ENCODE measurements around the gene FAM43B. TPM values are rescaled to one million over a fixed set of nuclear protein-coding genes. Genes with fewer than 3 reads are reported as not detected.

FAM43B gene
- total RNA-seq, 1 experiment from 2014 or later, result 0.73 TPM

DNA sequence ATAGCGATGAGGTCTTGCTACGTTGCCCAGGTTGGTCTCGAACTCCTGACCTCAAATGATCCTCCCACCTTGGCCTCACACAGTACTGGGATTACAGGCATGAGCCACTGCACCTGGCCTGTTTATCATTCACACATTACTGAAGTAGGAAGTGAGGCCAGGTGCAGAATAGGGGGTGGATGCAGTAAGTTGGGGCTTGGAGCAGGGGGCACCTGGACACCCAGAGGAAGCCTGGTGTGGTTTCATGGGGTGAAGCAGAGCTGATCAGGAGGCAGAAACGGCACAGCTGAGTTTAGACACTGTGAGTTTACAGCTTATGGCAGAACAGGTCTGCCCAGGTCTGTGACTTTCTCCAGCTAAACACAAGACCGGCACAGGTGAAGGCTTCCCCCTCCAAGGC, 41.4 kb downstream of the FAM43B start:
- Histone ChIP-seq H3K4me1 (no peaks in the 10 kb centered on the region), H3K27ac (no peak overlapping the region), H3K4me3 (no peak overlapping the region), H3K36me3 (no peaks in the 10 kb centered on the region), H3K9me3 (replicated peaks) (no peaks in the 10 kb centered on the region), H3K27me3 (peaks cover 9% of the 10 kb centered on the region)
- DNase-seq, result no peak

DNA sequence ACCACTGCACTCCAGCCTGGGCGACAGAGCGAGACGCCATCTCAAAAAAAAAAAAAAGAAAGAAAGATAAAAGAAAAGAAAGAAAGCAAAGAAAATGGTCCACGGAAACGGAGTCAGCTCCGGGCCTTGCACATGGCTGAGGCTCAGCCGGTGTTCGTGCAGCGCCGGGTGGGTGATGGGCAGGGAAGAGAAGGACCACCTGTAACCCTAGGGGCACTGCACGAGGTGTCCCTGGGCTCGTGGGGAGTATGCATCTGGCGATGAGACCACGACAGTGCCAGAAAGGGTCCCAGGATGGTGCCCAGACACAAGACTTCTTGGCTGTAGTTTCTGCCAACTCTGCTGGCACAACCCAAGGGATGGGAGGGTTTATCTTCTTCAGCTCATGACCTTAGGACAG, 42.4 kb downstream of the FAM43B start:
- Histone ChIP-seq H3K4me3 (no peak overlapping the region), H3K27ac (no peak overlapping the region), H3K27me3 (peaks cover 9% of the 10 kb centered on the region), H3K4me1 (no peaks in the 10 kb centered on the region), H3K36me3 (no peaks in the 10 kb centered on the region), H3K9me3 (replicated peaks) (no peaks in the 10 kb centered on the region)
- DNase-seq, result no peak

GRCh38 chr1:20596106-20596505, 43.7 kb downstream of the FAM43B start:
- no peak overlapping the region for H3K27ac ChIP-seq
- H3K4me3 ChIP-seq, result no peak overlapping the region
- H3K9me3 ChIP-seq (replicated peaks), result no peaks in the 10 kb centered on the region
- H3K27me3 ChIP-seq, result peaks cover 9% of the 10 kb centered on the region
- peaks cover 4% of the 10 kb centered on the region for H3K4me1 ChIP-seq
- DNase-seq, result no peak
- no peaks in the 10 kb centered on the region for H3K36me3 ChIP-seq

- Histone ChIP-seq H3K4me3 (no peak overlapping the region), H3K9me3 (replicated peaks) (no peaks in the 10 kb centered on the region), H3K36me3 (no peaks in the 10 kb centered on the region), H3K4me1 (peaks cover 10% of the 10 kb centered on the region), H3K27ac (no peak overlapping the region), H3K27me3 (peaks cover 4% of the 10 kb centered on the region; the same call in 1 of the 2 replicates)
- no peak for DNase-seq
These were observed 45.3 kb downstream of the FAM43B start for GRCh38 chr1:20597650-20598049.

GRCh38 chr1:20600156-20600555, 47.8 kb downstream of the FAM43B start:
- Histone ChIP-seq H3K9me3 (replicated peaks) (0 out of 2 replicates have a peak, but pooled peaks cover 5% of the 10 kb centered on the region), H3K27me3 (no peaks in the 10 kb centered on the region; the same call in 1 of the 2 replicates), H3K4me3 (no peak overlapping the region), H3K4me1 (peaks cover 23% of the 10 kb centered on the region), H3K27ac (no peak overlapping the region), H3K36me3 (no peaks in the 10 kb centered on the region)
- no peak for DNase-seq

GRCh38 chr1:20601129-20601825, 48.9 kb downstream of the FAM43B start:
- peak; percentile 52 to 63 for DNase-seq

GRCh38 chr1:20602851-20603450, 50.6 kb downstream of the FAM43B start:
- DNase-seq, result no peak
- no peak overlapping the region for H3K27ac ChIP-seq

More at GRCh38 chr1:20601129-20601825, 48.9 kb downstream of the FAM43B start:
- no peaks in the 10 kb centered on the region; the same call in 1 of the 2 replicates for H3K27me3 ChIP-seq
- H3K27ac ChIP-seq, result peak overlapping the region; percentile 19; the same call in 1 of the 2 replicates
- 0 out of 2 replicates have a peak, but pooled peaks cover 5% of the 10 kb centered on the region for H3K9me3 ChIP-seq (replicated peaks)
- no peaks in the 10 kb centered on the region for H3K36me3 ChIP-seq
- peaks cover 23% of the 10 kb centered on the region for H3K4me1 ChIP-seq
- no peak overlapping the region for H3K4me3 ChIP-seq

DNA sequence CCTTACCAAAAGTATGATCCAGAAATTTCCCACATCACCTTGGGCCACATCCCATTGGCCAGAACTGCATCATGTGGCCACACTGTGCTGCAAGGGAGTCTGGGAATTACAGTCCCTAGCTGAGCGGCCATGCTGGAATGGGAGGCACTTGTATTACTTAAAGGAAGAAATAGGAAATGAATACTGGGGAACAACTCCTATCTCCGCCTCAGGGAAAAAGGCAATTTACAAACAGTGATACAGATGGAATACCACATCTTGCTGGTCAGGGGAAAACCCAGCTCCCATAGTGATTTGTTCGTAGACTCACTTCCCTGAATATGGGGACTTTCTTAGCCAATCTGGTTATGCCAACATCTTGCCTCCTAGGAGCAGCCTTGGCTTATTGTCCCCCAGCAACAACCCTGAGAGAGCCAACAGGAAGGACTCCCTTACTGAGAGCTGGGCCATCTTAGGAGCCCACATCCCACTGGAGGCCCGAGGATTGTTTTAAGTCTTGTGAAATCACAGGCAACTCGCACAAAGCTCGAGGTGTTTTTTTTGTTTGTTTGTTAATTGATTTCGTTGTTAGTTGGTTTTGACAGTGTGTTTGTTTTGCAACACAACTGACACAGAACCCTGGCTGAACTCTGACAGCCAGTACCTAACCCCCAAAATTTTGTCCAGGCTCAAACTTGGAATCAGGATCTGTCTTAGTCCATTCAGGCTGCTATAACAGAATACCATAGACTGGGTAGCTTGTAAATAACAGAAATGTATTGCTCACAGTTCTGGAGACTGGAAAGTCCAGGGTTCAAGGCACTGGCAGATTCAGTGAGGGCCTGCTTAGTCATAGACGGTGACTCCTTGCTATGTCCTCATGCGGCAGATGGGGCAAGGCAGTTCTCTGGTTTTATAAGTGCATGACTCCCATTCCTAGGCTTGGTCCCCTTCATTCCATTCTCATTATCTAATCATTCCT, 51.4 kb downstream of the FAM43B start:
- Histone ChIP-seq H3K27me3 (no peaks in the 10 kb centered on the region), H3K36me3 (no peaks in the 10 kb centered on the region), H3K4me1 (peaks cover 23% of the 10 kb centered on the region), H3K4me3 (no peak overlapping the region), H3K27ac (peak overlapping the region; percentile 22), H3K9me3 (replicated peaks) (0 out of 2 replicates have a peak, but pooled peaks cover 5% of the 10 kb centered on the region)
- DNase-seq, result peak; percentile 41 to 44

More at GRCh38 chr1:20602851-20603450, 50.6 kb downstream of the FAM43B start:
- H3K27me3 ChIP-seq, result no peaks in the 10 kb centered on the region; the same call in 1 of the 2 replicates
- H3K36me3 ChIP-seq, result no peaks in the 10 kb centered on the region
- H3K4me3 ChIP-seq, result no peak overlapping the region
- H3K9me3 ChIP-seq (replicated peaks), result 0 out of 2 replicates have a peak, but pooled peaks cover 5% of the 10 kb centered on the region
- peaks cover 23% of the 10 kb centered on the region for H3K4me1 ChIP-seq

Other genes starting within 250 kb of the FAM43B start
- gene CAMK2N1, start 66.4 kb upstream of the FAM43B start, total RNA-seq (2014; rRNA removed; shearing (Covaris generic)), result 4.7 and 6.2 TPM in 2 replicates
- gene MUL1, start 44.4 kb upstream of the FAM43B start, total RNA-seq (2014; rRNA removed; shearing (Covaris generic)), result 26.7 and 28.8 TPM in 2 replicates
- not detected in 2 replicates for gene CDA, start 36.5 kb downstream of the FAM43B start, total RNA-seq (2014; rRNA removed; shearing (Covaris generic))
- 14.8 and 17.4 TPM in 2 replicates for gene PINK1, start 80.9 kb downstream of the FAM43B start, total RNA-seq (2014; rRNA removed; shearing (Covaris generic))
- 267 and 269 TPM in 2 replicates for gene DDOST, start 108.8 kb downstream of the FAM43B start, total RNA-seq (2014; rRNA removed; shearing (Covaris generic))
- 0.06 and 0.10 TPM in 2 replicates for gene KIF17, start 165.4 kb downstream of the FAM43B start, total RNA-seq (2014; rRNA removed; shearing (Covaris generic))
- 8.4 and 10.7 TPM in 2 replicates for gene SH2D5, start 180.1 kb downstream of the FAM43B start, total RNA-seq (2014; rRNA removed; shearing (Covaris generic))
- 244 and 283 TPM in 2 replicates for gene HP1BP3, start 234.7 kb downstream of the FAM43B start, total RNA-seq (2014; rRNA removed; shearing (Covaris generic))